Measurements from ENCODE around the gene NFRKB. TPM values are rescaled to one million over a fixed set of nuclear protein-coding genes. Genes with fewer than 3 reads are reported as not detected.
A peak's percentile ranks its signal among the peaks of the same experiment; 100 is the strongest.

The NFRKB gene
- total RNA-seq, result 56.9 and 58.6 TPM in 2 replicates
- long read RNA-seq, partial matches to known transcripts, result 20 of 34 reads
- long read RNA-seq, other reads (novel, unspliced or antisense), result 14 of 34 reads

- Mint-ChIP-seq H3K27ac (ENCODE audit: unreplicated experiment) (peak within 1 kb of the TSS; percentile 64), H3K4me1 (peaks cover 26% of the 10 kb centered on the region), H3K27me3 (ENCODE audit: low read depth) (no peaks in the 10 kb centered on the region), H3K36me3 (ENCODE audit: low read depth) (peaks cover 11% of the 10 kb centered on the region), H3K4me3 (peak within 1 kb of the TSS; percentile 94), H3K9me3 (no peaks in the 10 kb centered on the region)
- DNase-seq (ENCODE audit: low read depth, low spot score), result peak; percentile 88
- no peak for TF ChIP-seq CTCF (conservative IDR thresholded peaks at IDR 0.05)
Observed at GRCh38 chr11:129895126-129896041, at the start of gene NFRKB. Gene NFRKB, minus strand, starts transcription at chr11:129895578. Its CDS starts 2,729 bp downstream, at chr11:129892849.

- no peaks in the 10 kb centered on the region for H3K9me3 Mint-ChIP-seq
Observed at GRCh38 chr11:129944696-129945095, 49.3 kb upstream of the NFRKB start.

GRCh38 chr11:129943036-129943435 lies 47.7 kb upstream of the NFRKB start:
- peaks cover 5% of the 10 kb centered on the region for H3K36me3 Mint-ChIP-seq (ENCODE audit: low read depth)
- no peak overlapping the region for H3K27ac Mint-ChIP-seq (ENCODE audit: unreplicated experiment)
- no peaks in the 10 kb centered on the region for H3K4me1 Mint-ChIP-seq

More at GRCh38 chr11:129944696-129945095, 49.3 kb upstream of the NFRKB start:
- Mint-ChIP-seq H3K27ac (ENCODE audit: unreplicated experiment) (no peak overlapping the region), H3K4me3 (no peak overlapping the region), H3K36me3 (ENCODE audit: low read depth) (peaks cover 5% of the 10 kb centered on the region), H3K27me3 (ENCODE audit: low read depth) (no peaks in the 10 kb centered on the region), H3K4me1 (no peaks in the 10 kb centered on the region)
- no peak for TF ChIP-seq CTCF (conservative IDR thresholded peaks at IDR 0.05)
- no peak for DNase-seq (ENCODE audit: low read depth, low spot score)

GRCh38 chr11:129939510-129939909 lies 44.1 kb upstream of the NFRKB start:
- no peak overlapping the region for H3K27ac Mint-ChIP-seq (ENCODE audit: unreplicated experiment)
- H3K36me3 Mint-ChIP-seq (ENCODE audit: low read depth), result peaks cover 5% of the 10 kb centered on the region
- no peak overlapping the region for H3K4me3 Mint-ChIP-seq
- no peak for DNase-seq (ENCODE audit: low read depth, low spot score)
- no peak for TF ChIP-seq CTCF (conservative IDR thresholded peaks at IDR 0.05)
- no peaks in the 10 kb centered on the region for H3K27me3 Mint-ChIP-seq (ENCODE audit: low read depth)
- H3K9me3 Mint-ChIP-seq, result no peaks in the 10 kb centered on the region
- H3K4me1 Mint-ChIP-seq, result no peaks in the 10 kb centered on the region

More at GRCh38 chr11:129943036-129943435, 47.7 kb upstream of the NFRKB start:
- Mint-ChIP-seq H3K9me3 (no peaks in the 10 kb centered on the region), H3K4me3 (no peak overlapping the region), H3K27me3 (ENCODE audit: low read depth) (no peaks in the 10 kb centered on the region)
- DNase-seq (ENCODE audit: low read depth, low spot score), result no peak
- no peak for TF ChIP-seq CTCF (conservative IDR thresholded peaks at IDR 0.05)

- H3K27me3 Mint-ChIP-seq (ENCODE audit: low read depth), result no peaks in the 10 kb centered on the region
- H3K4me3 Mint-ChIP-seq, result no peak overlapping the region
- TF ChIP-seq CTCF (conservative IDR thresholded peaks at IDR 0.05), result no peak
- H3K9me3 Mint-ChIP-seq, result no peaks in the 10 kb centered on the region
- no peaks in the 10 kb centered on the region for H3K4me1 Mint-ChIP-seq
- no peak overlapping the region for H3K27ac Mint-ChIP-seq (ENCODE audit: unreplicated experiment)
- no peak for DNase-seq (ENCODE audit: low read depth, low spot score)
- peaks cover 6% of the 10 kb centered on the region for H3K36me3 Mint-ChIP-seq (ENCODE audit: low read depth)
Observed at GRCh38 chr11:129938764-129939163, 43.4 kb upstream of the NFRKB start.
